ENCODE results near the gene C1QTNF3.

DNA sequence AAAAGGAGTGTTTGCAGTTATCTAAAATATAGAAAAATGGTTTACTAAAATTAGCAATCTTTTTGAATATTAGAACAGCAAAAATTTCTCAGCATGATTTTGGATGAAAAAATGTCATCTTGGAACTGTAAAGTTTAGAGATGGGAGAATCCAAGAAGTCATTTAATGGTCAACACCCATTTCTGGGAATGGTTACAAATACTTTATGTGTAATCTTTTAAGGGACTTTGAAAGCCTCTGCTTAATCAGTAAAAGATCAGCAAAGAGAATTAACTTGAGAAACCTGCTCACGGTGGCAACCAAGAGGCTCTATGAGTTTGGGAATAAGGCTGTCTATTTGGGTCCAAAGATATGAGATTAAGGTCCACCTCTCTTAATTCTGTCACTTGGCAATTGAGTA is 13.0 kb downstream of the C1QTNF3 start:
- TF ChIP-seq, protein P1, sequence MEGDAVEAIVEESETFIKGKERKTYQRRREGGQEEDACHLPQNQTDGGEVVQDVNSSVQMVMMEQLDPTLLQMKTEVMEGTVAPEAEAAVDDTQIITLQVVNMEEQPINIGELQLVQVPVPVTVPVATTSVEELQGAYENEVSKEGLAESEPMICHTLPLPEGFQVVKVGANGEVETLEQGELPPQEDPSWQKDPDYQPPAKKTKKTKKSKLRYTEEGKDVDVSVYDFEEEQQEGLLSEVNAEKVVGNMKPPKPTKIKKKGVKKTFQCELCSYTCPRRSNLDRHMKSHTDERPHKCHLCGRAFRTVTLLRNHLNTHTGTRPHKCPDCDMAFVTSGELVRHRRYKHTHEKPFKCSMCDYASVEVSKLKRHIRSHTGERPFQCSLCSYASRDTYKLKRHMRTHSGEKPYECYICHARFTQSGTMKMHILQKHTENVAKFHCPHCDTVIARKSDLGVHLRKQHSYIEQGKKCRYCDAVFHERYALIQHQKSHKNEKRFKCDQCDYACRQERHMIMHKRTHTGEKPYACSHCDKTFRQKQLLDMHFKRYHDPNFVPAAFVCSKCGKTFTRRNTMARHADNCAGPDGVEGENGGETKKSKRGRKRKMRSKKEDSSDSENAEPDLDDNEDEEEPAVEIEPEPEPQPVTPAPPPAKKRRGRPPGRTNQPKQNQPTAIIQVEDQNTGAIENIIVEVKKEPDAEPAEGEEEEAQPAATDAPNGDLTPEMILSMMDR (conservative IDR thresholded peaks at IDR 0.05) = no peak
- TF ChIP-seq ZFX (IDR thresholded peaks at IDR 0.05) = no peak

All from C4-2B (cell line).